ENCODE results near the gene ATXN10.

The ATXN10 gene

GRCh38 chr22:45867118-45867905, 195.7 kb downstream of the ATXN10 start:
- no peak for TF ChIP-seq POLR2A (IDR thresholded peaks at IDR 0.05; ENCODE audit: low read depth, low read length)
- DNase-seq (ENCODE audit: insufficient read length, low spot score) (no peak), FAIRE-seq (no peak)

GRCh38 chr22:45867906-45868555, 196.4 kb downstream of the ATXN10 start:
- FAIRE-seq (no peak), DNase-seq (ENCODE audit: insufficient read length, low spot score) (no peak)
- TF ChIP-seq POLR2A (IDR thresholded peaks at IDR 0.05; ENCODE audit: low read depth, low read length): no peak

- TF ChIP-seq POLR2A (IDR thresholded peaks at IDR 0.05; ENCODE audit: low read depth, low read length): no peak
- FAIRE-seq (no peak), DNase-seq (ENCODE audit: insufficient read length, low spot score) (no peak)
Measured at GRCh38 chr22:45868571-45869339, 197.1 kb downstream of the ATXN10 start.

GRCh38 chr22:45869340-45869847, 197.8 kb downstream of the ATXN10 start:
- DNase-seq (ENCODE audit: insufficient read length, low spot score) (no peak), FAIRE-seq (no peak)
- no peak for TF ChIP-seq POLR2A (IDR thresholded peaks at IDR 0.05; ENCODE audit: low read depth, low read length)

GRCh38 chr22:45870011-45870410, 198.4 kb downstream of the ATXN10 start:
- FAIRE-seq (no peak), DNase-seq (ENCODE audit: insufficient read length, low spot score) (no peak)
- TF ChIP-seq POLR2A (IDR thresholded peaks at IDR 0.05; ENCODE audit: low read depth, low read length): no peak

GRCh38 chr22:45871721-45872120, 200.1 kb downstream of the ATXN10 start:
- DNase-seq (ENCODE audit: insufficient read length, low spot score) (no peak), FAIRE-seq (no peak)
- TF ChIP-seq POLR2A (IDR thresholded peaks at IDR 0.05; ENCODE audit: low read depth, low read length): no peak

GRCh38 chr22:45872659-45873263, 201.1 kb downstream of the ATXN10 start:
- no peak for TF ChIP-seq POLR2A (IDR thresholded peaks at IDR 0.05; ENCODE audit: low read depth, low read length)
- DNase-seq (ENCODE audit: insufficient read length, low spot score) (no peak), FAIRE-seq (no peak)

- TF ChIP-seq POLR2A (IDR thresholded peaks at IDR 0.05; ENCODE audit: low read depth, low read length): no peak
- FAIRE-seq (no peak), DNase-seq (ENCODE audit: insufficient read length, low spot score) (no peak)
Measured at GRCh38 chr22:45876136-45877035, 204.8 kb downstream of the ATXN10 start.

- DNase-seq (ENCODE audit: insufficient read length, low spot score) (no peak), FAIRE-seq (no peak)
- no peak for TF ChIP-seq POLR2A (IDR thresholded peaks at IDR 0.05; ENCODE audit: low read depth, low read length)
Measured at GRCh38 chr22:45877036-45877380, 205.4 kb downstream of the ATXN10 start.

- no peak for TF ChIP-seq POLR2A (IDR thresholded peaks at IDR 0.05; ENCODE audit: low read depth, low read length)
- FAIRE-seq (no peak), DNase-seq (ENCODE audit: insufficient read length, low spot score) (no peak)
Measured at GRCh38 chr22:45877651-45878050, 206.0 kb downstream of the ATXN10 start.

- no peak for TF ChIP-seq POLR2A (IDR thresholded peaks at IDR 0.05; ENCODE audit: low read depth, low read length)
- FAIRE-seq (no peak), DNase-seq (ENCODE audit: insufficient read length, low spot score) (no peak)
Measured at GRCh38 chr22:45878051-45878781, 206.6 kb downstream of the ATXN10 start.

GRCh38 chr22:45878901-45879551, 207.4 kb downstream of the ATXN10 start:
- FAIRE-seq: no peak
- DNase-seq (ENCODE audit: insufficient read length, low spot score): no peak
- TF ChIP-seq POLR2A (IDR thresholded peaks at IDR 0.05; ENCODE audit: low read depth, low read length): no peak
